DMS 273 (cell line): ENCODE results near the gene JSRP1.

ENCODE experiments used
- DNase-seq: peaks from one replicate; lab custom pipeline; 2025; ENCODE audit not compliant: unreplicated experiment; lab: John Stamatoyannopoulos, UW

The JSRP1 gene

GRCh38 chr19:2232286-2233151, 23.7 kb downstream of the JSRP1 start:
- DNase-seq = no peak

- DNase-seq = peak; percentile 61
Measured at GRCh38 chr19:2231621-2232221, 24.5 kb downstream of the JSRP1 start.

GRCh38 chr19:2230807-2231533, 25.2 kb downstream of the JSRP1 start:
- peak; percentile 43 for DNase-seq

- no peak for DNase-seq
Measured at GRCh38 chr19:2230033-2230531, 26.1 kb downstream of the JSRP1 start.

- DNase-seq = no peak
Measured at GRCh38 chr19:2229103-2230032, 26.8 kb downstream of the JSRP1 start.

- no peak for DNase-seq
Measured at GRCh38 chr19:2228157-2229030, 27.8 kb downstream of the JSRP1 start.

GRCh38 chr19:2227415-2228156, 28.6 kb downstream of the JSRP1 start:
- no peak for DNase-seq

GRCh38 chr19:2226840-2227360, 29.3 kb downstream of the JSRP1 start:
- DNase-seq = no peak

GRCh38 chr19:2226051-2226839, 30.0 kb downstream of the JSRP1 start:
- no peak for DNase-seq

GRCh38 chr19:2225415-2226050, 30.7 kb downstream of the JSRP1 start:
- DNase-seq = no peak

GRCh38 chr19:2224754-2225349, 31.4 kb downstream of the JSRP1 start:
- no peak for DNase-seq

- no peak for DNase-seq
Measured at GRCh38 chr19:2223959-2224358, 32.3 kb downstream of the JSRP1 start.

- DNase-seq = no peak
Measured at GRCh38 chr19:2223391-2223790, 32.8 kb downstream of the JSRP1 start.

- DNase-seq = no peak
Measured at GRCh38 chr19:2221918-2222317, 34.3 kb downstream of the JSRP1 start.

GRCh38 chr19:2221250-2221831, 34.9 kb downstream of the JSRP1 start:
- no peak for DNase-seq

GRCh38 chr19:2219726-2220125, 36.5 kb downstream of the JSRP1 start:
- DNase-seq = no peak

- no peak for DNase-seq
Measured at GRCh38 chr19:2217591-2217990, 38.6 kb downstream of the JSRP1 start.
